NCI-H128 (cell line): ENCODE results near the gene ZNF821.
"Not testable (repeated sequence)": the region's sequence is repeated elsewhere in the genome, so short reads cannot be mapped to it uniquely, and the experiment has no call there.

Experiments
- DNase-seq: peaks from one replicate; lab custom pipeline; 2025; ENCODE audit not compliant: unreplicated experiment; lab: John Stamatoyannopoulos, UW

The ZNF821 gene

DNA sequence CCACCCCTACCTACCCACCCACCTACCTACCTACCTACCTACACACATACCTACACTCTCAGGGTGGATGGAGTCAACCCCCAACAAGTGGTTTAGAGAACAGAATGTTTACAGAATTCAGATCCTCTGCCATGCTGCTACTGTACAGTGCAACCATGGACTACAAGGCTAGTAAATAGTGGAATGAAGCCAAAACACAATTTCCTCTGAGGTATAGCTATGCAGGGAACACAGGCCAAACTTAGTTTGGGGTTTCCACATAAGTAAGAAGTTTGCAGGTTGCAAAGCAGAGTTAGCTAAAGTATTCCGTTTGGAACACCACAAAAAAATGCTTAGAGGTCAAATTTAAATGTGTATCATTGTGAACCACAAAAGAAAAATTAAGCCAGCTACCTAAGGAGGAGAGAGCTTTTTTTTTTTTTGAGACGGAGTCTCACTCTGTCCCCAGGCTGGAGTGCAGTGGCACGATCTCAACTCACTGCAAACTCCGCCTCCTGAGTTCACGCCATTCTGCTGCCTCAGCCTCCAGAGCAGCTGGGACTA lies 72.7 kb downstream of the ZNF821 start:
- no peak for DNase-seq

DNA sequence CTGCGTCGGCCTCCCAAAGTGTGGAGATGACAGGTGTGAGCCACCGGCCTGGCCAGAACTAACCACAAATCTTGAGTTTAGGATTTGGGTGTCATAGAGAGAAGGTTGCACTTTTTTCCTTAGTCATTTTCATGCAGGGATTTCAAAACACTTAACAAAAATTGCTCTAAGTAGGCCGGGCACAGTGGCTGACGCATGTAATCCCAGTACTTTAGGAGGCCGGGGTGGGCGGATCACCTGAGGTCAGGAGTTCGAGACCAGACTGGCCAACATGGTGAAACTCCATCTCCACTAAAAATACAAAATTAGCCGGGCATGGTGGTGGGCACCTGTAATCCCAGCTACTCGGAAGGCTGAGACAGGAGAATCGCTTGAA lies 73.8 kb downstream of the ZNF821 start:
- DNase-seq: not testable (repeated sequence)
